NCI-H510A (cell line): ENCODE data around the gene KLK5.
"Not testable (repeated sequence)": the region's sequence is repeated elsewhere in the genome, so short reads cannot be mapped to it uniquely, and the experiment has no call there.

Experiments
- DNase-seq: peaks from one replicate; lab custom pipeline; 2025; lab: John Stamatoyannopoulos, UW

KLK5 gene, protein sequence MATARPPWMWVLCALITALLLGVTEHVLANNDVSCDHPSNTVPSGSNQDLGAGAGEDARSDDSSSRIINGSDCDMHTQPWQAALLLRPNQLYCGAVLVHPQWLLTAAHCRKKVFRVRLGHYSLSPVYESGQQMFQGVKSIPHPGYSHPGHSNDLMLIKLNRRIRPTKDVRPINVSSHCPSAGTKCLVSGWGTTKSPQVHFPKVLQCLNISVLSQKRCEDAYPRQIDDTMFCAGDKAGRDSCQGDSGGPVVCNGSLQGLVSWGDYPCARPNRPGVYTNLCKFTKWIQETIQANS

DNA sequence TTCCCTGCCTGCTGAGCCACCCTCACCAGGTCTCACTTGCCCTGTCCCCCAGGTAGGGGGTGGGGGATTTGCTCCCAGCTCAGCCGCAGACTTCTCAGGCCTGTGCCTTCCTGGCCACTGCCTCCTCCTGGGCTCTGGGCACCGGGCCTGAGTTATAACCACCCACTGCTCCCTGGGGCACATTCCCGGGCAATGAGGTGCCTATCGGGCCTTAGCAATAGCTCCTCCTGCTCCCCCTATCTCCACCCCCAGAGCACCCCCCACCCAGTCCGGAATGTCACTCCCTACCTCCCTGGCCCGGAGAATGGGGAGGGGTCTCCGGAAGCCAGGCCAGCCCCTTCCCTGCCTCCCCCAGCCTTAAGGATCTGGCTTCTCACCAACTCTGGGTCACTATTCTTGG, at the start of gene KLK5:
Gene KLK5, minus strand, starts transcription at position 129 of the 400 bp plus-strand sequence. CDS start 381 bp downstream, outside the sequence.
- DNase-seq, result no peak

GRCh38 chr19:51002089-51002532, 49.3 kb upstream of the KLK5 start:
- DNase-seq, result no peak

- DNase-seq, result no peak
These were observed 48.7 kb upstream of the KLK5 start, which contains the start of gene KLK8 for GRCh38 chr19:51001515-51001914. KLK8 (minus strand) TSS chr19:51001604; CDS start chr19:51001167, 437 bp downstream.

GRCh38 chr19:51000981-51001380, 48.1 kb upstream of the KLK5 start:
- no peak for DNase-seq

GRCh38 chr19:51000426-51000825, 47.6 kb upstream of the KLK5 start:
- no peak for DNase-seq

DNA sequence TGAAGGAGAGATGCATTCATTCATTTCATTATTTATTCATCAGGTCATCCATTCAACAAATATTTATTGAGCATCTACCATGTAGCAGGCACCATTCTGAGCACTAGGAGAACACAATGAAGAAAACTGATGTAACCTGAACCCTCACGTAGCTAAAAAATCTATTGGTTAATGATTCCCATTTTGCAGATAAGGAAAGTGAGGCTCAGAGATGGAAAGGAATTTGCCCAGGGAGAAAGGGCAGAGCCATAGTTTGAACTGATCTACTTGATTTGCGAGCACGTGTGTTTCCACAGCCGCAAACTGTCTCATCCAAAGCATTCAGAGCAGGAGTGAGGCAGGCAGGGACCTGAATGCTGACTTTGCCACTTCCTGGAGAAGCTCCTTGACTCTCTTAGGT, 45.8 kb upstream of the KLK5 start:
- no peak for DNase-seq

- no peak for DNase-seq
These were observed 45.2 kb upstream of the KLK5 start for GRCh38 chr19:50998061-50998460.

DNA sequence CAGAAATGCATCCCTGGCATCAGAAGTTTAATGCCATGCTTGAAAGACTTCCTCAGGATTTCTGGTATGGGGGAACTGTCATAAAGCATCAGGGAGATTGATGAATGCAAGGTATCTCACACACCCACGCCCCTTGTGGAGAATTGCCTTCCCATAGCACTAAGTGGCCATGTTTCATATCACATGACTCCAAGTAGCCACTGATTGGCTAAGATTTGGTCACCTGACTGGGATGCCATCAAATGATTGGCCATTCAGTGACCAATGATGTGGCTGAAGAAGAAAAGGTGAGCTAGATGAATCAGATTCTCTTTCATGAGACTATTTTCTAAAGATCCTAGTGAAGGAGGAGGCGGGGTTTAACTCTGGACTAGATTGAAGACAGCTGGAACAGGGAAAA, 41.3 kb upstream of the KLK5 start:
- DNase-seq, result no peak

GRCh38 chr19:50992666-50993035, 39.8 kb upstream of the KLK5 start:
- no peak for DNase-seq

GRCh38 chr19:50984416-50984815, 31.6 kb upstream of the KLK5 start:
- DNase-seq, result not testable (repeated sequence)

DNA sequence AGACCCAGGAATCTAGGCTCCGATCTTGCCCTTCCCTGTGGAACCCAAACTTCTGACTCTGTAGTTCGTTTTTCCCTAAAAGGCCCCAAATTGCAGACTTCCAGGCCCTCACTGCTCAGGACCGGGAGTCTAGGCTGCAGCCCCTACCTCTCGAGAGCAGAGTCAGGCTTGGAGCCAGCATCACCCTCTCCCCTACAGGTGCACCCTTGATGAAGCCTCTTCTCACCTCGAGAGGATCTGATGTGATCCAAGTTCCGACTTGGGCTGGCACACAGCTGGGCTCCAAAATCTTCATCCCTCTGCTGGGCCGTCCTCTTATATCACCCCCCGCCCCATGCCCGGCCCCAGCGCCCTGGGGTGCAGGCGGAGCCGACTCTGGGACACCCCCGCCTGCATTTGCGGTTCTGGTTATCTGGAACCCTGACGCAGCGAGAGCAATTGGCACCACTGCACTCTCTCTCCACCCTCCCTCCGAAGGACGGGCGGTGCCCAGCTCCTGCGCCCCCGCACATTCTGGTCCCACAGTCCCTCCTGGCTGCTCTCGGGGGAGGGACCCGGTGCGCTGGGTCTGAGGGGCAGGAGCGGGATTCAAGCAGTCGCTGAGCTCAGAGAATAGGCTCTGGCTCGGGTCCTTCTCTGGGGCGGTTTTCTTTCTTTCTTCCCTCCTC, 30.9 kb upstream of the KLK5 start, which contains the start of gene KLK7:
Gene KLK7, minus strand, starts transcription at position 293 of the 668 bp plus-strand sequence. CDS start 1,518 bp downstream, outside the sequence.
- no peak for DNase-seq

DNA sequence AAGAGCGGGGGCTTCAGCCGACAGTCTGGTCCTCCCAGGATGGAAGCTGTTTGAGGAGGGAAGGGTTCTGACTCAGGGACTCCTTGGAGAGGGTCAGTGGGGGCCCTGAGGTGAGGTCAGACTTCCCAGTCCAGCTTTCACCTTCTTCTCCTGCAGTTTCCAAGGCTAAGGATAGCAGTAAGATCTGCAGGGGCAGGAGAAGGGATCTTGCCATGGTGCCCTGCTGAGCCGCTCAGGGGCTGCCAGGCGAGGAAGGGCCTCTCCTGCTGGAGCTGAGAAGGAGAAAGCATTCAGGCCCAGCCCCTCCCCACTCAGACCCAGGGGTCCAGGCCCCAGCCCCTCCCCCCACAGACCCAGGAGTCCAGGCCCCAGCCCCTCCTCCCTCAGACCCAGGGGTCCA, 29.3 kb upstream of the KLK5 start:
- DNase-seq, result no peak

DNA sequence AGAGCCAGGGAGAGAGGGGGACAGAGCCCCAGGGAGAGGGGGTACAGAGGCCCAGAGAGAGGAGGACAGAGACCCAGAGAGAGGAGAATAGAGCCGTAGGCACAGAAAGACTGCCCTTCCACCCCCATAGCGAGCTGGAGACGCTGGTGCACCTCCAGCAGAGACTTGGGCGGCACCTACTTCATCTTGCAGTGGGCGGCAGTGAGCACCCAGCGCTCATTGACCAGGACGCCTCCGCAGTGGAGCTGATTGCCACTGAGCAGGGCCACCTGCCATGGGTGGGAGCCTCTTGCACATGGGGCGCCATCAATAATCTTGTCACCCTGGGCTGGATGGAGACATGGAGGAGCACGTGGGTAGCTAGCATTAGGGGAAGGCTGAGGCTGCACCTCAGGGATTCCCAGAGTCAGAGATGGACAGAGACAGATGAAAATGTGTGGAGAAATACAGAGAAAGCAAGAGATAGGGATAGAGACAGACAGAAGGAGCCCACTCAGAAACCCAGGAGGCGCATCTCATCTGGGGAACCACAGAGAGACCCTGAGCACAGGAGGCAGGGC, 28.8 kb upstream of the KLK5 start:
- DNase-seq, result no peak

DNA sequence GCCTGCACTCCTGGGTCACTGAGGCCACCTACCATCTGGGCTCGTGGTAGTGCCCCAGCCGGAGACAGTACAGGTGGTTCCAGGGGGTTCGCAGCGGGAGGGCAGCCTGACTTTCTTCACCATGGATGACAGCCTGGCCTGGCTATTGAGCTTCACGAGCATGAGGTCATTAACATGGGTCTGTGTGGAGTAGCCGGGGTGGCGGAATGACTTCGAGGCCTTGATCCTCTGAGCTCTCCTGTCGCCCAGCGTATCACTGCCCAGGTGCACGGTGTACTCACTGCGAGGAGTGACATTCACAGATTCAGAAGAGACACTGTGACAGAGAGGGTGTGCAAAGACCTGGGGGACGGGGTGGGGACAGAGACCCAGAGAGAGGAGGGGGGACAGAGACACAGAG, 27.4 kb upstream of the KLK5 start:
- DNase-seq, result no peak

- no peak for DNase-seq
These were observed 26.9 kb upstream of the KLK5 start for GRCh38 chr19:50979758-50980157.

- no peak for DNase-seq
These were observed 26.0 kb upstream of the KLK5 start for GRCh38 chr19:50978772-50979390.

DNA sequence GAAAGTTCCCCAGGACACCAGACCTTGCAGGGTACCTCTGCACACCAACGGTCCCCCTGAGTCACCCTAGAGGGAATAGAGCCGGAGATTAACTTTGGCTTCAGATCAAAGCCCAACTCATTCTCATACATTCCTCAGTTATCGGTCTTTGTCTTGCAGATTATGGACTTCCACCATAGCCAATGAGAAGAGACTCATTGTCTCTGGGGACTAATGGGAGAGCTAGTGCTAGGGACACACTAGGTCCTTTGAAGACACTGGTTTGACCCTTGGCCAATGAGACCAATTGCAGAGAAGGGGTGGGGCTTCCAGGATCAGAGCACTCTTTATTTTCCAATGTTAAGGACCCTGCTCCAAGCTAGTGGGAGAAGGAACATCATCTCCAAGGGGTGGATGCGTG, 24.8 kb upstream of the KLK5 start:
- DNase-seq, result no peak

- no peak for DNase-seq
These were observed 22.9 kb upstream of the KLK5 start for GRCh38 chr19:50975766-50976165.

- no peak for DNase-seq
These were observed 22.1 kb upstream of the KLK5 start for GRCh38 chr19:50974702-50975556.

- no peak for DNase-seq
These were observed 20.0 kb upstream of the KLK5 start for GRCh38 chr19:50972795-50973376.

- not testable (repeated sequence) for DNase-seq
These were observed 17.0 kb upstream of the KLK5 start for GRCh38 chr19:50969810-50970209.
